OCI-LY1 (cell line): ENCODE data around the gene MIA2.
"Not testable (repeated sequence)": the region's sequence is repeated elsewhere in the genome, so short reads cannot be mapped to it uniquely, and the experiment has no call there.

Experiments
- CTCF ChIP-seq: fragments of 200-600 bp; sonication (generic), shearing (Covaris generic); IDR thresholded peaks from 2 replicates; pipeline ENCODE4 v1.5.1; 2017; ENCODE audit warnings: mild to moderate bottlenecking, antibody characterized with exemption, low read length, moderate library complexity, mixed read lengths
- EZH2 ChIP-seq: fragments of 200-600 bp; sonication (generic), shearing (Covaris generic); IDR thresholded peaks from 2 replicates; pipeline ENCODE4 v1.8.0; 2017; ENCODE audit warnings: borderline replicate concordance, mixed run types, mild to moderate bottlenecking, antibody characterized with exemption, low read length, moderate library complexity, mixed read lengths

DNA sequence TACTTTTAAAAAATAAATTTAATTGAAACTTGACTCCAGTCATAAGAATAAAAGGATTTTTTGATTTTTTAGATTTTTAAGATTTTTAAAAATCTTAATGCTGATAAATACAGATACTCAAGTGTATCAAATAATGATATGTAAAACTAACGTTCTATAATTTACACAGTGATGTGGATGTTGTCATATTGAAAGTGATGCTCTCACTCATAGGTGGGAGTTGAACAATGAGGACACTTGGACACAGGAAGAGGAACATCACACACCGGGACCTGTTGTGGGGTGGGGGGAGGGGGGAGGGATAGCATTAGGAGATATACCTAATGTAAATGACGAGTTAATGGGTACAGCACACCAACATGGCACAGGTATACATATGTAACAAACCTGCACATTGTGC is 66.7 kb downstream of the MIA2 start:
- TF ChIP-seq CTCF, EZH2: not testable (repeated sequence)
